Measurements from ENCODE around the gene NUP50. TPM values are rescaled to one million over a fixed set of nuclear protein-coding genes. Genes with fewer than 3 reads are reported as not detected.

NUP50 gene
- total and polyA plus RNA-seq, 2 of the 13 experiments (the other 11 are each of a cell fraction or from before 2014, with no cell fraction given): 14.2 to 52.4 TPM

DNA sequence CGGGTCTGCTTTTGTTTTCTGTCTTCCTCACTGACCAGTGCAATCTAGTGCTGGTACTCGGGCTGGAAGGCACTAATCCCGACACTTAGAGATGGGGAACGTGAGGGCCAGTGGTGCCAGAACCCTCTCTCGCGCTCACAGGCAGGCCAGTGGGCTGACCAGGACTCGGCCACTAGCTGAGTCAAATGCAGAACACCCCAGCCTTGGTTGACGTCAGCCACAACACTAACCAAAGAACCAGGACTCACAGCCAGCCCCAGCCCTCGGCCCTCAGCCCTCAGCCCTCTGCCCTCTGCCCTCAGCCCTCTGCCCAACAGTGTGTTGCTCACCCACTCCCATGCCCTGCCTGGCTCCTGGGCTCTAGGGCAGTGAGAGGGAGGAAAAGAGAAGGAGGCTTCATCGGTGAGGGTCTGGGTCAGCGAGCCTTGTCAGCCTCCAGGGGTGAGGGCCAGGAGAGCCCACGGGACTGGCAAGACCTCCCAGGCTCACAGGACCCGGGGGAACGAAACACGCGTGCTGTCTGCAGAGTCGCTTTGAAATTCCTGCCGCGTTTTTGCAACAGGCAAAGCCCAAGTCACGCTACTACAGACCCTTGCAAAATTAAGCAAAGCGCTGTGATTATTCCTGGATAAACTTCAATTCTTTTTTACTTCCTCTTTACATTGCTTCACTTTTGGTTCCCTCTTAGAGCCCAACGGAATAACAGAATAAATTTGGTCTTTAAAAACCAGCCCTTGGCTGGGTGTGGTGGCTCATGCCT, 49.4 kb downstream of the NUP50 start (continued):
- TF ChIP-seq, protein P1, sequence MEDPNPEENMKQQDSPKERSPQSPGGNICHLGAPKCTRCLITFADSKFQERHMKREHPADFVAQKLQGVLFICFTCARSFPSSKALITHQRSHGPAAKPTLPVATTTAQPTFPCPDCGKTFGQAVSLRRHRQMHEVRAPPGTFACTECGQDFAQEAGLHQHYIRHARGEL (CRISPR knock-in tag; IDR thresholded peaks at IDR 0.05): no peak

DNA sequence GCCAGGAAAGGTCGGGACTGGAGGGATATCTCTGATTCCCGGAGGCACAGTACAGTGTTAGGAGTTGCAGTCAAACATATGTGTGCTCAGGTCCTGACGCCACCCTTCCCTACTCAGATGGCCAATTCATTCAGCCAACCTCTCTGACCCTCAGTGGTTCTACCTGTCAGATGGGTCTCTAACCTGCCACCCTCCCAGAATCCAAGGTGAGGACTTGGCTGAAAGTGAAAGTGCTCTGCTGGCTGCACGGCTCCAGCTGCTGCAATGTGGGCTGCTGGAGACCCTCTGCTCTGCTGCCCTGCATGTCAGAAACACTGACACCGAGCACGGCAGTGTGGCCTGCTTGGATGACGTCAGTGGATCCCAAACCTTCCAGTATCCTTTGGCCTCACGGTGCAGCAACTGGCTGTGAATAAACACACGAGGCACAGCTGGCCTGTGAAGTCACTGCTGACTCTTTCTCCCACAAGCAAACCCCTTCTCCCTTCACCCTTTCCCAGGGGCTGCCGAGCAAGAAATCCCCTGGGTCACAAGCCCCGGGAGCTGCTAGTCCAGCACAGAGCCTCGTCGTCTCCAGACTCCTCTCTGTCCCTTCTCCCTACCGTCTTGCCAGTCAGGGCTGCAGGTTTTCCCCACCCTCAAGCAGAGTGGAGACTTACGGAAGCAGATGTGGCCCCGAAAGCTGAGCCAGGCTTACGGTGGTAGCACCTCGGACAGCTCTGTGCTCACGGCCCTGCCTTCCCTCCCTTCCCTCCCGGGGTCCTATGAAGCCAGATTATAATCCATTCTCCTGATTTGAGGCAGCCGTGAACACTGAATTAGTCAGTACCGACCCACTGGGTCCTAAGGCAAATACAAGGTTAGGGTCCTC, 52.6 kb downstream of the NUP50 start:
- peaks cover 16% of the 10 kb centered on the region; the same call in 1 of the 2 replicates for H3K4me1 ChIP-seq (ENCODE audit: insufficient read depth, low read length)
- ATAC-seq (peak; percentile 24; the same call in 2 of the 3 replicates), FAIRE-seq (no peak), DNase-seq (ENCODE audit: low spot score) (no peak)
- H3K4me2 ChIP-seq (ENCODE audit: low read depth, low read length): peak overlapping the region; percentile 21
- in situ Hi-C loops (cut with HindIII; ENCODE audit: extremely low pct_ligation_motif_present, low pct_unique_long_range_greater_than_20kb): no loop called here
- H2AFZ ChIP-seq (ENCODE audit: low read length): no peak overlapping the region
- peaks cover 2 to 3% of the 10 kb centered on the region in 2 experiments; a peak in 2 of 5 replicates for H3K36me3 ChIP-seq (replicated peaks in 1 of 2; ENCODE audit: control insufficient read depth in 1 of 2, insufficient read depth in 2 of 2, low read length in 2 of 2)
- intact Hi-C loops (cut with micrococcal nuclease; ENCODE audit: unreplicated experiment): loop anchor here (5.0 kb wide), 1 partner anchor 46 kb away; no protein-coding TSS in a partner anchor
- H3K27ac ChIP-seq (ENCODE audit: extremely low read length, insufficient read depth, low read length): no peak overlapping the region
- H3K9me3 ChIP-seq (ENCODE audit: low read length): no peaks in the 10 kb centered on the region
- H3K4me3 ChIP-seq (replicated peaks in 1 of 3; ENCODE audit: insufficient read depth in 1 of 3, low read depth in 2 of 3, low read length in 3 of 3): no peak overlapping the region
- POLR2A ChIA-PET: interaction anchor here (1.3 kb wide), 1 partner anchor 30 kb away, joined by 3 read pairs; no protein-coding TSS in a partner anchor
- BruUV-seq (replicated peaks): no TSS peak
- CTCF ChIA-PET (ENCODE audit: low intra/inter-chr PET ratio, low total read pairs): no interaction called here
- H3K27me3 ChIP-seq (ENCODE audit: control insufficient read depth in 1 of 2, insufficient read depth in 2 of 2, low read length in 2 of 2): no peaks in the 10 kb centered on the region
- H4K20me1 ChIP-seq (ENCODE audit: insufficient read depth, low read length): peaks cover 13% of the 10 kb centered on the region; the same call in 1 of the 2 replicates
- H3K9ac ChIP-seq (ENCODE audit: insufficient read depth, low read depth, low read length): no peak overlapping the region
- 72% methylated on average over 21 of the region's 22 CpGs for WGBS (ENCODE audit: low lambda C conversion rate)
- peaks cover 21% of the 10 kb centered on the region for H3K79me2 ChIP-seq (ENCODE audit: insufficient read depth, low read length)
- TF ChIP-seq NR2F2 (IDR thresholded peaks at IDR 0.05; ENCODE audit: borderline replicate concordance, low read depth) (no peak), SIX4 (CRISPR knock-in tag; IDR thresholded peaks at IDR 0.05) (no peak), ZNF570 (CRISPR knock-in tag; IDR thresholded peaks at IDR 0.05; ENCODE audit: borderline replicate concordance) (no peak), TARDBP (CRISPR knock-in tag; IDR thresholded peaks at IDR 0.05) (no peak), JUND (CRISPR knock-in tag; IDR thresholded peaks at IDR 0.05) (no peak), CC2D1A (CRISPR knock-in tag; IDR thresholded peaks at IDR 0.05) (no peak), ZNF382 (CRISPR knock-in tag; IDR thresholded peaks at IDR 0.05; ENCODE audit: borderline replicate concordance) (no peak)
- TF ChIP-seq, protein P2, sequence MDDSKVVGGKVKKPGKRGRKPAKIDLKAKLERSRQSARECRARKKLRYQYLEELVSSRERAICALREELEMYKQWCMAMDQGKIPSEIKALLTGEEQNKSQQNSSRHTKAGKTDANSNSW (CRISPR knock-in tag; IDR thresholded peaks at IDR 0.05; ENCODE audit: borderline replicate concordance): no peak
- TF ChIP-seq, protein P3, sequence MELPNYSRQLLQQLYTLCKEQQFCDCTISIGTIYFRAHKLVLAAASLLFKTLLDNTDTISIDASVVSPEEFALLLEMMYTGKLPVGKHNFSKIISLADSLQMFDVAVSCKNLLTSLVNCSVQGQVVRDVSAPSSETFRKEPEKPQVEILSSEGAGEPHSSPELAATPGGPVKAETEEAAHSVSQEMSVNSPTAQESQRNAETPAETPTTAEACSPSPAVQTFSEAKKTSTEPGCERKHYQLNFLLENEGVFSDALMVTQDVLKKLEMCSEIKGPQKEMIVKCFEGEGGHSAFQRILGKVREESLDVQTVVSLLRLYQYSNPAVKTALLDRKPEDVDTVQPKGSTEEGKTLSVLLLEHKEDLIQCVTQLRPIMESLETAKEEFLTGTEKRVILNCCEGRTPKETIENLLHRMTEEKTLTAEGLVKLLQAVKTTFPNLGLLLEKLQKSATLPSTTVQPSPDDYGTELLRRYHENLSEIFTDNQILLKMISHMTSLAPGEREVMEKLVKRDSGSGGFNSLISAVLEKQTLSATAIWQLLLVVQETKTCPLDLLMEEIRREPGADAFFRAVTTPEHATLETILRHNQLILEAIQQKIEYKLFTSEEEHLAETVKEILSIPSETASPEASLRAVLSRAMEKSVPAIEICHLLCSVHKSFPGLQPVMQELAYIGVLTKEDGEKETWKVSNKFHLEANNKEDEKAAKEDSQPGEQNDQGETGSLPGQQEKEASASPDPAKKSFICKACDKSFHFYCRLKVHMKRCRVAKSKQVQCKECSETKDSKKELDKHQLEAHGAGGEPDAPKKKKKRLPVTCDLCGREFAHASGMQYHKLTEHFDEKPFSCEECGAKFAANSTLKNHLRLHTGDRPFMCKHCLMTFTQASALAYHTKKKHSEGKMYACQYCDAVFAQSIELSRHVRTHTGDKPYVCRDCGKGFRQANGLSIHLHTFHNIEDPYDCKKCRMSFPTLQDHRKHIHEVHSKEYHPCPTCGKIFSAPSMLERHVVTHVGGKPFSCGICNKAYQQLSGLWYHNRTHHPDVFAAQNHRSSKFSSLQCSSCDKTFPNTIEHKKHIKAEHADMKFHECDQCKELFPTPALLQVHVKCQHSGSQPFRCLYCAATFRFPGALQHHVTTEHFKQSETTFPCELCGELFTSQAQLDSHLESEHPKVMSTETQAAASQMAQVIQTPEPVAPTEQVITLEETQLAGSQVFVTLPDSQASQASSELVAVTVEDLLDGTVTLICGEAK (IDR thresholded peaks at IDR 0.05): no peak
- TF ChIP-seq, protein P3 (CRISPR knock-in tag; IDR thresholded peaks at IDR 0.05): no peak
